Endothelial cell of umbilical vein (primary cell): ENCODE data around the gene LRRFIP2. TPM values are rescaled to one million over a fixed set of nuclear protein-coding genes. Genes with fewer than 3 reads are reported as not detected.

Experiments
- Bru-seq: library from RNA; stranded (reverse); fragments of 400-500 nt; gene quantifications from one replicate; lab custom pipeline; 2021; lab: Mats Ljungman, UMichigan
- BruChase-seq, 2 experiments: library from RNA; stranded (reverse); fragments of 400-500 nt; gene quantifications; one replicate each; lab custom pipeline; 2021; lab: Mats Ljungman, UMichigan
- BruUV-seq: library from RNA; stranded (reverse); fragments of 400-500 nt; replicated peaks from 2 replicates; lab custom pipeline; 2021; lab: Mats Ljungman, UMichigan
- CTCF ChIA-PET: fragments of 300-600, 350-600 bp; sonication (Branson Sonifier 250); formaldehyde crosslinking; loops from one replicate; lab custom pipeline; 2021; ENCODE audit warnings: antibody characterized with exemption, inconsistent platforms; lab: Charles Lee
- POLR2A ChIA-PET: fragments of 300-600, 350-600 bp; sonication (Branson Sonifier 250); formaldehyde crosslinking; loops from one replicate; lab custom pipeline; 2021; ENCODE audit warnings: antibody characterized with exemption, inconsistent platforms; lab: Charles Lee
- DNase-seq: peaks from one replicate; pipeline ENCODE4 v3.0.0-alpha.2; 2011; ENCODE audit warnings: low read depth, low spot score
- FAIRE-seq: peaks from 2 replicates; lab custom pipeline; 2011; peaks lifted over from hg19 to GRCh38; lab: Jason Lieb, UNC
- H2AFZ ChIP-seq: 2 replicates; pipeline ENCODE4 v1.6.0; 2012; ENCODE audit warnings: low read depth, low read length, control low read depth, inconsistent platforms
- H3K27ac ChIP-seq: 2 replicates; pipeline ENCODE4 v1.5.1; 2011; ENCODE audit warnings: low read depth, mild to moderate bottlenecking, control low read depth, low read length, moderate library complexity; ENCODE audit not compliant: insufficient read depth
- H3K27me3 ChIP-seq, 2 experiments: 2 replicates each; pipeline versions ENCODE4 v1.6.0 to v1.6.1; 2011; ENCODE audit warnings: low read length in 2 of 2, mixed read lengths in 1 of 2; ENCODE audit not compliant: control insufficient read depth in 2 of 2, insufficient read depth in 2 of 2
- H3K36me3 ChIP-seq, 2 experiments: 2 replicates in 1 of 2; 3 replicates in 1 of 2; pipeline ENCODE4 v1.5.1; 2011; ENCODE audit warnings: low read length in 2 of 2, mild to moderate bottlenecking in 1 of 2, moderate library complexity in 1 of 2; ENCODE audit not compliant: control insufficient read depth in 2 of 2, insufficient read depth in 2 of 2; ENCODE audit errors: extremely low read depth in 1 of 2
- H3K4me1 ChIP-seq: 3 replicates; pipeline ENCODE4 v1.5.1; 2011; ENCODE audit warnings: mild to moderate bottlenecking, low read length; ENCODE audit not compliant: control insufficient read depth, insufficient read depth; ENCODE audit errors: extremely low read depth
- H3K4me2 ChIP-seq: 2 replicates; pipeline ENCODE4 v1.6.1; 2011; ENCODE audit warnings: low read length, control low read depth, mixed read lengths; ENCODE audit not compliant: insufficient read depth
- H3K4me3 ChIP-seq, 3 experiments: fragments of 200-600 bp in 1 of 3; sonication (generic), shearing (Covaris generic) in 1 of 3; replicated peaks in 1 of 3; 2 replicates each; pipeline ENCODE4 v1.5.1; 2011 to 2016; ENCODE audit warnings: control low read depth in 3 of 3, low read length in 3 of 3, mild to moderate bottlenecking in 2 of 3, inconsistent platforms in 1 of 3, low read depth in 1 of 3, moderate library complexity in 1 of 3; ENCODE audit not compliant: insufficient read depth in 1 of 3
- H3K79me2 ChIP-seq: 2 replicates; pipeline ENCODE4 v1.6.0; 2012; ENCODE audit warnings: low read length, inconsistent platforms; ENCODE audit not compliant: control insufficient read depth, insufficient read depth
- H3K9ac ChIP-seq: replicated peaks from 2 replicates; pipeline ENCODE3; 2011; ENCODE audit warnings: low read length, control low read depth; ENCODE audit not compliant: insufficient read depth; ENCODE audit errors: extremely low read depth
- H3K9me1 ChIP-seq: replicated peaks from 3 replicates; pipeline ENCODE4 v1.6.0; 2011; ENCODE audit warnings: mild to moderate bottlenecking, low read length; ENCODE audit not compliant: control insufficient read depth, insufficient read depth; ENCODE audit errors: extremely low read depth
- H3K9me3 ChIP-seq: replicated peaks from 2 replicates; pipeline ENCODE4 v1.5.1; 2012; ENCODE audit warnings: low read length, inconsistent platforms; ENCODE audit not compliant: control insufficient read depth, insufficient read depth
- H4K20me1 ChIP-seq: replicated peaks from 2 replicates; pipeline ENCODE3; 2011; ENCODE audit warnings: mild to moderate bottlenecking, low read length; ENCODE audit not compliant: control insufficient read depth, insufficient read depth; ENCODE audit errors: extremely low read depth
- CTCF ChIP-seq, 2 donors: IDR thresholded peaks; 1 replicate in 1 of 2; 2 replicates in 1 of 2; pipeline ENCODE4 v1.5.1; 2011; ENCODE audit warnings: low read length in 2 of 2, mild to moderate bottlenecking in 2 of 2, moderate library complexity in 2 of 2, control low read depth in 1 of 2, inconsistent platforms in 1 of 2, low read depth in 1 of 2; ENCODE audit not compliant: insufficient read depth in 1 of 2; ENCODE audit errors: extremely low read depth in 1 of 2
- EZH2 ChIP-seq: IDR thresholded peaks from 2 replicates; pipeline ENCODE4 v1.6.1; 2012; ENCODE audit warnings: borderline replicate concordance, low read depth, mild to moderate bottlenecking, moderate library complexity, low read length, inconsistent platforms; ENCODE audit not compliant: severe bottlenecking
- FOS ChIP-seq: IDR thresholded peaks from 2 replicates; pipeline ENCODE4 v1.6.1; 2011; ENCODE audit warnings: mild to moderate bottlenecking, low read length, moderate library complexity, borderline replicate concordance; ENCODE audit not compliant: insufficient read depth
- GATA2 ChIP-seq: IDR thresholded peaks from 2 replicates; pipeline ENCODE4 v1.7.0; 2011; ENCODE audit warnings: low read depth, mild to moderate bottlenecking, moderate library complexity, mixed read lengths, low read length; ENCODE audit not compliant: insufficient read length, insufficient read depth
- JUN ChIP-seq: IDR thresholded peaks from 2 replicates; pipeline ENCODE4 v1.6.1; 2011; ENCODE audit warnings: borderline replicate concordance, low read depth; ENCODE audit not compliant: insufficient read length, insufficient read depth
- MYC ChIP-seq: IDR thresholded peaks from one replicate; pipeline ENCODE4 v1.6.1; 2011; ENCODE audit warnings: mild to moderate bottlenecking, low read depth, low read length
- POLR2A ChIP-seq: IDR thresholded peaks from 2 replicates; pipeline ENCODE4 v1.6.1; 2012; ENCODE audit warnings: low read depth, mild to moderate bottlenecking, control low read depth, low read length
- POLR2AphosphoS5 ChIP-seq: IDR thresholded peaks from 2 replicates; pipeline ENCODE4 v1.6.1; 2012; ENCODE audit warnings: low read depth, mild to moderate bottlenecking, control low read depth, low read length, moderate library complexity; ENCODE audit not compliant: insufficient read depth
- dilution Hi-C: fragments of 300-500 bp; cut with MboI; formaldehyde crosslinking; loops from one replicate; pipeline ENCODE4 v1.15.0; 2019; ENCODE audit warnings: low sequenced_read_pairs; ENCODE audit not compliant: extremely low pct_ligation_motif_present
- intact Hi-C: fragments of 100-400 bp; cut with micrococcal nuclease; formaldehyde crosslinking; loops from one replicate; pipeline ENCODE4 v1.10.0; 2022
- long read RNA-seq: library from polyadenylated mRNA; stranded (forward); transcript quantifications from one replicate; pipeline ENCODE4 v2.0.0, GENCODE V29; 2021
- polyA minus RNA-seq, 3 experiments: library from RNA; depleted of rRNA, polyadenylated mRNA; stranded (reverse); fragments of >200 nt; gene quantifications; 1 replicate in 1 of 3; 2 replicates in 2 of 3; pipeline ENCODE4 v1.2.3, GENCODE V29; 2011
- polyA plus RNA-seq, 4 experiments: library from polyadenylated mRNA; depleted of rRNA in 3 of 4; stranded (reverse) in 3 of 4; unstranded in 1 of 4; fragments of >200 nt; gene quantifications; 2 replicates each; pipeline versions ENCODE4 v1.2.1 to v1.2.3, GENCODE V29; 2011 to 2012; ENCODE audit warnings: missing spikeins in 1 of 4
- total RNA-seq: library from RNA; stranded (reverse); gene quantifications from 2 replicates; pipeline ENCODE4 v1.2.3, GENCODE V29; 2021
- TF ChIP-seq, protein P1 (sequence below): IDR thresholded peaks from 2 replicates; pipeline ENCODE4 v1.6.1; 2011; ENCODE audit not compliant: insufficient read depth, insufficient read length

LRRFIP2 gene
- total RNA-seq (64.5 and 78.9 TPM in 2 replicates), polyA plus RNA-seq (14.9 and 20.8 TPM in 2 replicates), polyA minus RNA-seq (32.8 and 41.8 TPM in 2 replicates), Bru-seq, nascent RNA (percentile 91 among the genes with signal in this experiment), BruChase-seq, experiment 1, labeled RNA remaining after a 6-hour chase (percentile 79 among the genes with signal in this experiment), BruChase-seq, experiment 2, labeled RNA remaining after a 2-hour chase (percentile 82 among the genes with signal in this experiment)
- polyA plus RNA-seq (2011; cell fraction: cytosol; rRNA removed): 29.2 and 31.5 TPM in 2 replicates
- 58.9 and 80.8 TPM in 2 replicates for polyA plus RNA-seq (2011; cell fraction: nucleus; rRNA removed)
- polyA plus RNA-seq (2012): 33.9 and 55.3 TPM in 2 replicates
- 17.3 TPM for polyA minus RNA-seq (2011; cell fraction: cytosol; rRNA and poly(A)+ RNA removed)
- polyA minus RNA-seq (2011; cell fraction: nucleus; rRNA and poly(A)+ RNA removed): 115 and 182 TPM in 2 replicates
- long read RNA-seq, transcript LRRFIP2-209 (15 exons, 1,989 nt): minor isoform, 9 of 107 reads
- long read RNA-seq, transcript LRRFIP2-205 (15 exons, 2,522 nt): major isoform, 48 of 107 reads
- long read RNA-seq, partial matches to known transcripts: 5 of 107 reads
- long read RNA-seq, other reads (novel, unspliced or antisense): 37 of 107 reads

- no TSS peak for BruUV-seq
These were observed at the start of gene LRRFIP2 for GRCh38 chr3:37174532-37175126. TSS of gene LRRFIP2 (minus strand) at chr3:37174582. CDS start at chr3:37148983, 25,599 bp downstream.

GRCh38 chr3:37223576-37223975, 49.2 kb upstream of the LRRFIP2 start:
- H4K20me1 ChIP-seq: no peaks in the 10 kb centered on the region
- DNase-seq (no peak), FAIRE-seq (no peak)
- H2AFZ ChIP-seq: no peak overlapping the region
- H3K4me2 ChIP-seq: no peak overlapping the region
- ChIA-PET CTCF (interaction anchor here (1.0 kb wide), 1 partner anchor 265 kb away, joined by 3 read pairs; no protein-coding TSS in a partner anchor), POLR2A (no interaction called here)
- BruUV-seq: no TSS peak
- peaks cover 2% of the 10 kb centered on the region for H3K4me1 ChIP-seq
- no peaks in the 10 kb centered on the region for H3K79me2 ChIP-seq
- no peak overlapping the region for H3K4me3 ChIP-seq
- no peaks in the 10 kb centered on the region for H3K9me1 ChIP-seq
- no peak overlapping the region for H3K9ac ChIP-seq
- H3K36me3 ChIP-seq: no peaks in the 10 kb centered on the region
- peaks cover 13 to 16% of the 10 kb centered on the region in 2 experiments for H3K27me3 ChIP-seq
- dilution Hi-C loops (no loop called here), intact Hi-C loops (no loop called here)
- no peak overlapping the region for H3K27ac ChIP-seq
- no peak for TF ChIP-seq EZH2
- TF ChIP-seq POLR2AphosphoS5: no peak
- TF ChIP-seq, protein P1, sequence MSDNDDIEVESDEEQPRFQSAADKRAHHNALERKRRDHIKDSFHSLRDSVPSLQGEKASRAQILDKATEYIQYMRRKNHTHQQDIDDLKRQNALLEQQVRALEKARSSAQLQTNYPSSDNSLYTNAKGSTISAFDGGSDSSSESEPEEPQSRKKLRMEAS: no peak
- TF ChIP-seq CTCF (IDR thresholded peaks at IDR 0.05; ENCODE audit: extremely low read depth in 1 of 2, insufficient read depth in 1 of 2, low read depth in 1 of 2, low read length in 2 of 2): no peak
- TF ChIP-seq POLR2A: no peak
- no peak for TF ChIP-seq GATA2
- no peak for TF ChIP-seq FOS
- TF ChIP-seq JUN: no peak
- no peak for TF ChIP-seq MYC
- no peaks in the 10 kb centered on the region for H3K9me3 ChIP-seq

More at GRCh38 chr3:37174532-37175126, at the start of gene LRRFIP2:
- Histone ChIP-seq H3K9ac (peak within 1 kb of the TSS; percentile 73), H3K9me3 (no peaks in the 10 kb centered on the region), H3K4me2 (peak within 1 kb of the TSS; percentile 92), H3K4me3 (peak within 1 kb of the TSS; percentile 25 to 93 (median 90)), H3K79me2 (peaks cover 88% of the 10 kb centered on the region), H3K36me3 (peaks cover 5 to 8% of the 10 kb centered on the region in 2 experiments), H3K9me1 (no peaks in the 10 kb centered on the region), H3K4me1 (peaks cover 34% of the 10 kb centered on the region), H3K27me3 (no peaks in the 10 kb centered on the region), H3K27ac (peak within 1 kb of the TSS; percentile 62), H4K20me1 (peaks cover 3% of the 10 kb centered on the region), H2AFZ (no peak within 1 kb of the TSS)
- dilution Hi-C loops: no loop called here
- TF ChIP-seq POLR2AphosphoS5 (peak; percentile 13), JUN (peak; percentile 47), FOS (peak; percentile 81), GATA2 (peak; percentile 86)
- TF ChIP-seq, protein P1: no peak
- FAIRE-seq (peak; percentile 88), DNase-seq (peak; percentile 76)
- POLR2A ChIA-PET: no interaction called here
- CTCF ChIA-PET: interaction anchor here (0.9 to 1.2 kb wide), 4 partner anchors 29 to 77 kb away, joined by 3 to 7 read pairs (median 4); no protein-coding TSS in a partner anchor
- intact Hi-C loops: no loop called here
